Vein endothelial cell (primary cell): Measurements from ENCODE around the gene MAP3K7CL. TPM values are rescaled to one million over a fixed set of nuclear protein-coding genes. Genes with fewer than 3 reads are reported as not detected.

ENCODE experiments used
- small RNA-seq: library from RNA; depleted of rRNA; stranded (forward); fragments of <200 nt; gene quantifications from one replicate; pipeline ENCODE3, GENCODE V24; 2012
- total RNA-seq: library from RNA; depleted of rRNA; stranded (reverse); fragments of >200 nt; gene quantifications from 2 replicates; pipeline ENCODE4 v1.2.3, GENCODE V29; 2012

Gene MAP3K7CL, protein sequence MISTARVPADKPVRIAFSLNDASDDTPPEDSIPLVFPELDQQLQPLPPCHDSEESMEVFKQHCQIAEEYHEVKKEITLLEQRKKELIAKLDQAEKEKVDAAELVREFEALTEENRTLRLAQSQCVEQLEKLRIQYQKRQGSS
- 5.2 and 6.7 TPM in 2 replicates for total RNA-seq

DNA sequence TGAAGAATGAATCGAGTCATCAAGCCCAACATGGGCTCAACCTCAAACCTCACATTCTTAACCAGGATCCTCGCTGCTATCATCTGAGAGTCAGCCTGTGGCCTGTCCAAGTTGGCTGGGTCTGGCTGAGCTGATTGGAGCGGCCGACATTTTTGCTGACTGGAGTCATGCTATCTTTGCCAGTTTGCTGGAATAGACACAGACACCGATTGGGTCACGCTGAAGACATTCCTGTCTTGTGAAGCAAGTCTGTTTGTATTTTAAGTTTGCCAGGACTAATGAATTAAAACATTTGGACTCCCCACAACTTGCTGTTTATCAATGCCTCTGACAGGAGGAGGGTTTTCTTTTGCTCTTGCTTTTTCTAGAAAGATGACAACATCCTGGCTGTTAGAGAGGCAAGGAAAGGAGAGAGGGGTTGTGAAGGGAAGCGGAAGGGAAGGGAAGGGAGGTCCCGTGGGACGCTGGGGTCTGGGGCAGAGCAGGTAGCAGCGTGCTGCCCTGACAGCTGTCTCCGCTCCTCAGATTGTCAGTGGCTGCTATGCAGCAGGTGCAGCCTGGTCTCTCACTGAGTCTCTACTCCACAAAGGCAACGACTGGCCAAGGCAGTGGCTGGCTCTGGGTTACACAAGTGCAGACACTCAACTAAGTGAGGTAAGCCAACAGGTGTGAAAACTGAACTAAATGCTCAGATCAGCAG is at the start of gene MAP3K7CL:
Gene MAP3K7CL, plus strand, starts transcription at position 375 of the 700 bp plus-strand sequence. CDS start 2,701 bp downstream, outside the sequence.

Small RNAs within 50 kb of the gene (small RNA-seq; reads per million reads assigned to genes)
- gene RF00012 (not detected), gene RF00019 (not detected)

Other genes with a start within 250 kb of the MAP3K7CL start
- gene LTN1, start 137.8 kb upstream of the MAP3K7CL start, total RNA-seq = 26.1 and 33.8 TPM in 2 replicates
- gene RWDD2B, start 111.3 kb upstream of the MAP3K7CL start, total RNA-seq = 23.6 and 24.8 TPM in 2 replicates
- gene USP16, start 106.0 kb upstream of the MAP3K7CL start, total RNA-seq = 26.5 and 36.1 TPM in 2 replicates
- gene CCT8, start 57.0 kb upstream of the MAP3K7CL start, total RNA-seq = 241 and 253 TPM in 2 replicates
- 26.0 and 29.1 TPM in 2 replicates for gene BACH1, start 168.3 kb downstream of the MAP3K7CL start, total RNA-seq